HT1080 (cell line): Measurements from ENCODE around the gene KCTD1. TPM values are rescaled to one million over a fixed set of nuclear protein-coding genes. Genes with fewer than 3 reads are reported as not detected.

ENCODE experiments used
- small RNA-seq: library from RNA; depleted of rRNA; stranded (forward); fragments of <200 nt; gene quantifications from one replicate; pipeline ENCODE3, GENCODE V24; 2014
- total RNA-seq: library from RNA; depleted of rRNA; stranded (reverse); fragments of >200 nt; shearing (Covaris generic); gene quantifications from 2 replicates; pipeline ENCODE4 v1.2.3, GENCODE V29; 2014

KCTD1 gene
- total RNA-seq, 1 experiment from 2014 or later = 26.5 TPM

Small RNA genes lying within 50 kb of the gene (small RNA-seq; reads per million reads assigned to genes)
- gene MIR8057 = not detected
